ENCODE measurements around the gene MAPKAP1.
"Not testable (repeated sequence)": the region's sequence is repeated elsewhere in the genome, so short reads cannot be mapped to it uniquely, and the experiment has no call there.

MAPKAP1 gene

DNA sequence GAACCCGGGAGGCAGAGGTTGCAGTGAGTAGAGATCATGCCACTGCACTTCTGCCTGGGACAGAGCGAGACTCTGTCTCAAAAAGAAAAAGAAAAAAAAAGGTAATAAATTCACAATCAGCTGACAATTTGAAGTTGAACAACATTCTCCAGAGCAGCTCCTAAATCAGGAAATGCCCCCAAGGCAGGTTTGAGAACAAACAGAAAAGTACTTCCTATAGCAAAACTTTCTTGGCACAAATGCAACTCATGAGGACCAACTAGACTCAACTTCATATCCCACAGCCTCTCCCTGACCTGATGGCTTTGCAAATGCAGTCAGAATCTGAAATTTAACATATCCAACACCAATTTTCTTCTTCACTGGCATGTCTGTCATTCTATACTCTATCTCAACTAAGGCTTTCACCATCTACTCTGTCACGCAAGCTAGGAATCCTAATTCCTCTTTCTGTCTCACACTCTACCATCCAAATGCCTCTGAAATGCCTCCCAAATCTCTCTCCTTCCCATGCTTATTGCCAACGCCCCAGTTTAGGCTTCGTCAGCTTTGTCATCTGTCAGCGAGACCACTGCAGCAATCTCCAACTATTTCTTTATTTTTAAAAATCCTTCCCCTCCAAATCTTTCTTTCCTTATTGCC lies 113.3 kb downstream of the MAPKAP1 start:
- peak; percentile 30 for DNase-seq

DNA sequence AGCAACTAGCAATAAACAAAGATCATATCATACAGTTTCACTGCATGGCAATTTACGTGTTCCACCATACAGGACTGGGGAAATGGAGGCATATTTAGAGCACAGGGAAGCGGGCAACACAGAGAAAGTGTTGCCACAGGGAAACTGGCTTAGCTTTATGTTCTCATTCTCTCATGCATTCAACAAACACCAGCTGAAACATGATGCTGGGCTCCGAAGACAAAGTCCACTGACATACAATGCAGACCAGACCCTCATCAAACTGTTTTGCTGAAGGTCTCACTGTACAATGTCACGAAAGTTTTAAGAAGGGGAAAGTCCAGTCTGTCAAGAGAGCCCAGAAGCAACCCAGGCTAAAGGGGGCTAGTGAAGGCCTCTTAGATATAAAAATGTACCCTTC lies 115.1 kb downstream of the MAPKAP1 start:
- DNase-seq: no peak

GRCh38 chr9:125591245-125591644 lies 115.8 kb downstream of the MAPKAP1 start:
- no peak for DNase-seq

GRCh38 chr9:125589287-125589686 lies 117.7 kb downstream of the MAPKAP1 start:
- DNase-seq: no peak

DNA sequence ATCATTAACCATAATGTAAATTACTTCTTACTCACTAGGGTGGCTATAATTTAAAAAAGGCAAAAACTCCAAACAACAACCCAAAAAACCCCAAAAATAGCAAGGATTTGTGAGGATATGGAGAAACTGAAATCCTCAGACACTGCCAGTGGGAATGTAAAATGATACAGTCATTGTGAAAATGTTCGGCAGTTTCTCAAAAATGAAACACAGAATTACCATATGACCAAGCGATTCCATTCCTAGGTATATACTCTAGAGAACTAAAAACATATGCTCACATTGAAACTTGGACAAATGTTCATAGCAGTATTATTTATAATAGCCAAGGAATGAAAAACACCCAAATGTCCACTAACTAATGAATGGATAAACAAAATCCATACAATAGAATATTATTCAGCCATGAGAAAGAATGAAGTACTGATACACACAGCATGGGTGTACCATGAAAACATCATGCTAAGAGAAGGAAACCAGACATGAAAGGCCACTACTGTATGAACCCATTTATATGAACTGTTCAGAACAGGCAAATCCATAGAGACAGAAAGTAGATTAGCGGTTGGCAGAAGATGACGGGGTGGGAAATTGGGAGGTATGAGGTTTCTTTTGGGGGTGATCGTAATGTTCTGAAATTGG lies 119.1 kb downstream of the MAPKAP1 start:
- DNase-seq: no peak

- no peak for DNase-seq
These were observed 120.9 kb downstream of the MAPKAP1 start for GRCh38 chr9:125586172-125586511.

DNA sequence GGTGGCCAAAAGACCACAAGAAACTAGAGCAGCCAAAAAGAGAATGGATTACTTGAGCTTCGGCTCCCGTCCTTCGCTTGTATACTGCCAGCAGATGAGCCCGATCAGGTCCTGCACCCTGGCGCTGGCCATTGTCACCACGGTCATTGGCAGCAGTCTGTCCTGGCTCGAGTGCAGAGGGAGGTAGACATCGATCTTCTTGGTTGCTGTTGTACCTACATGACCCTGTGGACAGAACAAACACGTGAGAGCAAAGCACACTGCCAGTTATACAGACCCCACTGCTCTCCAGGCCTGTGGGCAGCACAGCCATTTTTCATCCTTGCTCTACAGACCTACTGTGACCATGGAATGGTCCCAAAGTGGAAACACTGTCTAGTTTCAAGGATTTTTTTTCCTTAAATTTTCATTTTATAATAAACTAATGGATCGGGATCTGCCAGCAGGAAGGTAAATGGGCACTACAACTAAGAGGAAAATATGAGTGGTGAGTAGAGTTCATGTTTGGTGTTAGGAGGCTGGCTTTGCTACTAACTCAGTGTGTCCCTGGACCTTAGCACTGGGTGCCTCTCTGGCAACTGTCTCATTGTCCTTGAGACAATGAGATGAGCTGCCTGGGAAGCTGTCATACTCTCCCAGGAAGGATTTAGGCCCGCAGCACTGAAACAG lies 121.4 kb downstream of the MAPKAP1 start:
- DNase-seq: no peak

- DNase-seq: no peak
These were observed 126.2 kb downstream of the MAPKAP1 start for GRCh38 chr9:125580701-125581286.

GRCh38 chr9:125579030-125579932 lies 127.7 kb downstream of the MAPKAP1 start:
- DNase-seq: no peak

DNA sequence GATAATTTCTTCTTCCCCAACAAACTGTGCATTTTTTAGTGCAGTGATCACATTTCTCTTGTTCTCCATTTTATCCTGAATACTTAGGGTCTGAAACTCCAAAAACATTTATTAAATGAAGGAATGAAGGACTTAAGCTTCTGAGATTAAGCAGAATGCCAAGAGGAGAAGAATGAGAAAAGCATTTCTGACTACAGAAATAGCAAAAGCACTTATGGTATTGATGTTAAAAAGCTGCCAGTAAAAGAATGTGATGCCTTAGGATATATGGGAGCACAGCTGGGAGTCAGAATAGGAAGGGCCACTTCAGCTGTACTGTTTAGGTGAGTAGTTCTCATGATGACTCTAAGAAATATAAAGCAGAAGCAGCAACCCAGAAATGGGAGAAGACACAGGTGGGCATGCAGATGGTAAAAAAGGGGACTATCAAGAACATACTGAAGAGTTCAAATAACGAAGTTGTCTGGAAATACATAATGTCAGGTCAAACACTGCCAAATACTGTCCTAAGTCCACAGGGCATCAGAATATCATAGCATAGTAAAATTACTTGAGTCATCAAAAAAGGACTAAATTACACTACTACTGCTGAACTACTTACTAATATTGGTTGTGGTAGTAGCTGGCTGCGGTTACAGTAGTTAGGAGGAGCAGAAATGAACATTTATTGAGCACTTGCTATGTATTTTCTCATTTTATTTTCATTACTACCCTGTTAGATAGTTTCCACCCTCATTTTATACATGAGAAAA lies 132.7 kb downstream of the MAPKAP1 start:
- no peak for DNase-seq

- DNase-seq: not testable (repeated sequence)
These were observed 134.5 kb downstream of the MAPKAP1 start for GRCh38 chr9:125572461-125572860.

GRCh38 chr9:125571824-125572223 lies 135.2 kb downstream of the MAPKAP1 start:
- not testable (repeated sequence) for DNase-seq

GRCh38 chr9:125570246-125570645 lies 136.8 kb downstream of the MAPKAP1 start:
- no peak for DNase-seq

- no peak for DNase-seq
These were observed 138.4 kb downstream of the MAPKAP1 start for GRCh38 chr9:125568621-125569020.

DNA sequence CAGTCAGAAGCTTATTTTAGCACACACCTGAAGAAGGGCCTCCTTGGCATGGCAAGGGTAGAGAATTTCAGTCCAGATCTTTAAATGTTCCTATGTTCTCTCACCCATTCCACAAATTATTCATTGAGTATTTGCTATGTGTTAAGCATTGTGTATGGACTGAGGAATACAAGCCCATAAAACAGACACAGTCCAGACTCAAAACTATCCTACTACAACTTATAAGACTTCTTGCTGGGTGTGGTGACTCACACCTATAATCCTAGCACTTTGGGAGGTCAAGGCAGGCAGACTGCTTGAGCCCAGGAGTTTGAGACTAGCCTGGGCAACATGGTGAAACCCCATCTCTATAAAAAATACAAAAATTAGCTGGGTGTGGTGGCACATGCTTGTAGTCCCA lies 141.0 kb downstream of the MAPKAP1 start:
- DNase-seq: not testable (repeated sequence)

- DNase-seq: no peak
These were observed 141.9 kb downstream of the MAPKAP1 start for GRCh38 chr9:125565126-125565525.

DNA sequence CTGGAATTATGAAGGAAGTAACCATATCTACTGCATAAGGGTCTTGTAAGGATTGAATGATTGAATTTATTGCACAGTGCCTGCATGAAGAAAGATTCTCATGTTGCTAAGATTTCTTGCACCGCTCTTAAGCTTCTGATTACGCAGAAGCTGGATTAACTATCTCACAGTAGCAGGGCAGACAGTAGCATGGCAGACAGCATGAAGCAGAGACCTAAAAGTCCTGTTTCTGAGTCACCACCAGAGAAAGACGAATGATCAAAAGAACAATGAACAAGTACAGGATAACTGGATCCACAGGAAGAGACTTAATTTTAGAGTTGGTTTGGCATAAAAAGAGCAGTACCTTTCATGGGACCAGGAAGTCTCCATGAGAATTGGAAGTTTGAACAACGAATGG lies 142.4 kb downstream of the MAPKAP1 start:
- DNase-seq: no peak

GRCh38 chr9:125561509-125562148 lies 145.4 kb downstream of the MAPKAP1 start:
- peak; percentile 70 for DNase-seq

DNA sequence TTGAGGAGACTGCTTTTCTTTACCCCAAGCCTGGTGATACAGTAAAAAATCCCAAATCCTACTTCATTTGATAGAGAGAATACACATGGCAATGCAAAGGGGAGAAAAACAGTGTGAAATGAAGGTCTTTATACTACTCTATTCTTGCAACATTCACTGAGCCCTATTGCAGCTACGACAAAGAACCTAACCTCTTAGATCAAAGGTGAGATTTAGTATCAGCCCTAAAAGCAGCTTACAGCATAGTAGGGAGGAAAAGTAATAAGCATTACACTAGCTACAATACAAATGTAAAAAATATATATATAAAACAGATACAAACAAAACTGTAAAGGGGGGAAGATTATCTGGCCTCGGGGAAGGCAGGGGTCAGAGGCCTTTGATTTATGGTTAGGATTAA lies 147.1 kb downstream of the MAPKAP1 start:
- DNase-seq: no peak

GRCh38 chr9:125559194-125559593 lies 147.8 kb downstream of the MAPKAP1 start:
- no peak for DNase-seq

DNA sequence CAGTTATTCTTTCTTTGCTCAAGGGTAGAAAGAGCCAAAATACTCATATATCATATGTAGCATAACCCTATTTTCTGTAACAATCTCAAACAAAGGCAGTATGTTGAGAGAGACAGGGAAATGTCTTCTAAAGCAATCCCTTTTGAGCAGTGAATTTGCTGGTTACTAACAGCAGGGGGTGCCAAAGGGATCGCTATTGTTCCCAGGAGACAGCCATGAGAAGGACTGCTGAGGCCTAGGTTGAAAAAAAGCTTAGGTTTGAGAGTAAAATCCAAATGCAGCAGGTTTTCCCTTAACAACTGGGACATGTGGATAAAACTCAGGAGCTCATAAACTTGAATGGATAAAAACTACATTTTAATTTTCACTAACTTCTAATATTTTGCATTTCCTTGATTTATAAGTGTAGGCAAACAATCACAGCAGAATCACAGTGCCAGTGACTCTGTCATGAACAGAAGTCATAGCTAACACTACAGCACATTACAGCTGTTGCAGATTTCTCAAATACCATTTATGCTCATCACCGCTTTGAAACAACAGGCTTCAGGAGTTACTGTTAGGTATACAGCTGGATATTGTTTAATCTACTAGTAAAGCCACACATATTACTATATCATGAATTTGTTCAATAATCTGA lies 148.4 kb downstream of the MAPKAP1 start:
- peak; percentile 72 for DNase-seq
